ENCODE measurements around the gene CTRB2.
"Not testable (repeated sequence)": the region's sequence is repeated elsewhere in the genome, so short reads cannot be mapped to it uniquely, and the experiment has no call there.

Gene CTRB2

DNA sequence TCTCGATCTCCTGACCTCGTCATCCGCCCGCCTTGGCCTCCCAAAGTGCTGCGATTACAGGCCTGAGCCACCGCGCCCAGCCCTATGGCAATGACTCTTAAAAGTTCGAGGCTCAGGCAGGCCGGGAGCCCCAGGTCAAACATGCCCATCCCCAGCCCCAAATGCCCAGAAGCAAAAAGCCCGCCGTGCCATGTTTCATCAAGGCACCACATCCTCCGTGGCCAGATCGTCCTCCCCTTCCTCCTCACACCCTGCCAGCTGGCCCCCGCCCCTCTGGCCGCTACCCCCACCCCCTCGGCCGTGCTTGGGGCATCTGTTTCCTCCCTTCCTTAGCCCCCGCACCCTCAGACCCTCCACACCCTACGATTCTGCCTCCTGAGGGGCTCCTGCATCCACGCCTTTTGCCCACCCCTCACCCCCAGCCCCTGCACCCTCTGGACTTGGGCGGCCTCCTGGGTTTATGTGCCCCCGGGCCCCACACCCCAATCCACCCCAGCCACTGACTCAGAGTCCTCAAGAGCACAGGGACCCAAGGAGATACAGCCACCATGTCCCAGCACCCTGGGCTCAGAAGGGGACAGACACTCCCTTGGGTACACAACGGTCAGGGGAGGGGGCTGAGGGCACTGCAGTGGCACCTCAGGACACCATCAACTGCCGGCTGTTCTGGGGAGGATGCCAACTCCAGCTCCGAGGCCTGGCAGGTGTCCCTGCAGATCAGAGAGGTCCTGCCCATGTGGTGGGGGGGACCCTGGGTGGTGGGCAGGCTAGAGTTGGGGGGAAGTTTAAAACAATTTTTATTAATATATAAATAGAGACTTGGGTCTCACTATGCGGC lies 18.9 kb upstream of the CTRB2 start:
- DNase-seq, result no peak

DNA sequence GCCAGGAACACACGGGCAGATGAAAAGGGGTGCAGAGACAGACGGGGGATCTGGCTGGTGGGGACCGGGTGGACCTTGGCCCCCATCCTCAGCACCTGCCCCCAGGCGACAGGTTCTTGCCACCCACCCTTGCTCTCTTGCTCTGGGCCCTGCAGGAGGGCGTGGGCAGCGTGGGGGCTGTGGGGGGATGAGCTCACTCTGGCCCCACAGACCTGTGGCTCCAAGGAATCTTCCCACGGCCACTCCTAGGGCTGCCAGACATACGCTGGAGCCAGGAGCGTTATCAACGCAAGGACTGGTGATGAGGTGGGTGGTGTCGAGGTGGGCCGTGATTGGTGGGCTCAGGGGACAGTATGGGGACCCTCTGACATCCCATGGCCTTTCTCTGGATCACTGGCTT lies 18.1 kb upstream of the CTRB2 start:
- no peak for DNase-seq

DNA sequence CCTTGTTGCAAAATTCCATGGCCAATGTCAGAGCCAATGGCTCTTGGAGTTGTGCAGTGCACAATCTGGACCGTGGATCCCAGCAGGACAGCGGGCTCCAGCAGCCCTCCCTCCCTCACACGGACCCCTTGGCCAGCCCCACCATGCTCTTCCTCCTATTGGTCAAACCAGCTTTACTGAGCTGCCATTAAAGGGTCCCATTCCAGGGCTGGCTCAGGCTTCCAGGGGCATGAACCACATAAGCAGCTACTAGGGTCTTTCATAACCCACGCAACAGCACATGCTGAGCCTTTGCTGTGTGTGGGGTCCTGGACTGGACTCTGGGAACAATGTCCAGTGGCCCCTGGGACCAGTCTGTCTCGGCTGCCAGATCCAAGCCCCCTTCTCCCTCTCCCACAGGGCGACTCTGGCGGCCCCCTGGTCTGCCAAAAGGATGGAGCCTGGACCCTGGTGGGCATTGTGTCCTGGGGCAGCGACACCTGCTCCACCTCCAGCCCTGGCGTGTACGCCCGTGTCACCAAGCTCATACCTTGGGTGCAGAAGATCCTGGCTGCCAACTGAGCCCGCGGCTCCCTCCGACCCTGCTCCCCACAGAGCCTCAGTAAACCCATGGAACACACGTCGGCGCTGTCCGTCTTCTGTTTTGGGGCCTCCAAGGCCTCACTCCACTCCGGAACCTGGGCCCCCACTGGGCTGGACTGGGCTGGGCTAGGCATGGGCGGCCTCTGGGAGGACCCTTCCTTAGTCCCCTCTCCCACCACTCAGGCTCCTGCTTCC lies 17.5 kb upstream of the CTRB2 start:
- DNase-seq, result no peak

DNA sequence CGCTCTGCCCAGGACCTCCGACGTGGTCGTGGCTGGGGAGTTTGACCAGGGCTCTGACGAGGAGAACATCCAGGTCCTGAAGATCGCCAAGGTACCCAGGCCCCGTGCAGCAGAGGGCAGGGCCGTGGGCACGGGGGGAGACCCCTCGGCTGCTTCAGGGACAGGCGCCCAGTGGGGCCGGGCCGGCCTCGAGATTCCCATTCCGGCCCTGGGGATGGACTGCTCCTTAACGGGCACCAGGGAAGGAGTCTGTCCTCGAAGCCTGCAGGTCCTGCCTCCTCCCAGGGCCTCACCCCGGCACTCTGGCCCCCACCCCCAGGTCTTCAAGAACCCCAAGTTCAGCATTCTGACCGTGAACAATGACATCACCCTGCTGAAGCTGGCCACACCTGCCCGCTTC lies 16.2 kb upstream of the CTRB2 start:
- DNase-seq, result not testable (repeated sequence)

DNA sequence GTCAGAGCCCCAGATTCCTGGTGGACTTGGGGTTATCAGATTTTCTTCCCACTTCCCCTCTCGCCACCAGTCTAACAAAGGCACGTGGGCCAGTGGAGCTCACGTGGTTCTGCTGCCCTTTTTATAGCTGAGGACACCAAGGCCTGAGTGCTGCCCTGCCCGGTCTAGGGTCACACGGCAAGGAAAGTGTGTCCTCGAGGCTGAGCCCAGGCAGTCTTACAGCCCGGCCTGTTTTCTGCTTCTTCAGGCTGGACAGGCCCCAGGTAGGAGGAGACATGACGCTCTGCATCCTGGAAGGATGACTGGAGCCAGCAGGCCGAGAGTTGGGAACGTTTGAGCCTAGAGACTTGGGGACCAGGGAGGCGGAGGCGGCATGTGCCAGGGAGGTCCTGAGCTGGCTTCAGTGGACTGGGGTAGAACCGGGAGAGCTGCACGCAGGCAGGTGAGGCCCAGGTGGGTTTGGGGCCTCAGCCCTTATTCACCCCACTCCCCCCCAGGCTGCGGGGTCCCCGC lies 15.4 kb upstream of the CTRB2 start:
- no peak for DNase-seq

DNA sequence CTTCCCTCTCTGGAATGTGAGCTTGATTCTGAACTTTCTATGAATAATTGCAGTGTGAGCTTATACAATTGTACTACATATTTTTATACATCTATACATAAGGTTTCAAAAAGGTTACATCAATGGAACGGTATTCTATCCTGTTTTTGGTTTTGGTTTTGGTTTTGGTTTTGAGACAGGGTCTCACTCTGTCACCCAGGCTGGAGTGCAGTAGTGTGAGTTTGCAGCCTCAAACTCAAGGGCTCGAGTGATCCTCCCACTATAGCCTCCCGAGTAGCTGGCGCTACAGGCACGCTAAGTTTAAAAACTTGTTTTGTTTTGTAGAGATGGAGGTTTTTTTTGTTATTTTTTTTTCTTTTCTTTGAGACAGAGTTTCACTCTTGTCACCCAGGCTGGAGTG lies 12.9 kb upstream of the CTRB2 start:
- DNase-seq, result no peak

DNA sequence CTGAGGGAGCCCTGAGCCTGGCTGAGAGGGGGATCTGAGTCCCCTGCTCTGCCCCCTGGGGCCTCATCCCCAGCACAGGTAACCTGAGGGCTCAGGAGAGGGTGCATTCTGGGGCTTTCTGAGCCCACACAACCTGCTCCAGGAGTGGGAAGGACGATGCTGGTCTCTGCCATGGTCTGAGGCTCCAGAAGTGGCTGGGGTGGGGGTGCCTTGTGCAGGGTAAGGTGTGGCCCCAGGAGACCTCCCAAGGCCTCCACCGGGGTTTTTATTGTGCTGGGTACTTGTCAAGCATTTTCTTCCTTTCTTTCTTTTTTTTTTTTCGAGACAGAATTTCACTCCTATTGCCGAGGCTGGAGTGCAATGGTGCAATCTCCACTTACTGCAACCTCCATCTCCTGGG lies 12.1 kb upstream of the CTRB2 start:
- no peak for DNase-seq

DNA sequence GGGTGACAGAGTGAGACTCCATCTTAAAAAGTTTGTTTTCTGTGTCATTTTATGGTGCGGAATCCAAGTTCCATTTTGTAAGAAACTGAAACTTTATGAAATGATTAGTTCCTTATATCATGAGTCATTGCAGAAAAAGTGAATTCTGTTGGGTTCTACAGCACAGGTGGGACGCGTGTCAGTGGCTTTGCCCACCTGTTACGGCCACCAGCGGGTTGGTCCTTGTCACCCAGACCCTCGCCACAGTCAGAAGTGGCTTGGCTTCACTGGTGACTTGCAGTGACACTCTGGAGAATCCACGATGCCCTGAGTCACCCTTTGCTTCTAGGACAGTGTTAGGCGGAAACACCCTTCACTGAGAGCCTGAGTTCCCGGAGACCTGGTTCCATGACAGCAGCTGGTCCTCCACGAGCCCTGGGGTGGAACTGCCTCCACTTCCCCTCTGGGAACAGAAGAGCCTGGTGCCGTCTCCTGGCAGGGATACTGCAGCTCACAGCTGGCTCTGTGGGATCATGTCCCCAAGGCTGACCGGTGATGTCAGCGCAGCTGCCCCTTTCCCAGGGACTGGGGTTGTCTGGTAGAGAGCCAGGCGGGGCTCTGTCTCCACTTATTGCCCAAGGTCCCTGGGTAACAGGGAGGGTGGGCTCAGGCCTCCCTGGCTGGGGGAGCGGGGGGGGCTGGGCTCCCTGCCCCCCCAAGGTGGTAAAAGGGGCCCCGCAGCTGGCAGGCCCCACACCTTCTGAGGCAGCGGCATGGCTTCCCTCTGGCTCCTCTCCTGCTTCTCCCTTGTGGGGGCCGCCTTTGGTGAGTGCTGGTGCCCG lies 11.5 kb upstream of the CTRB2 start, which contains the start of gene CTRB1:
Gene CTRB1, plus strand, starts transcription at position 733 of the 821 bp plus-strand sequence. Its CDS starts 20 bp downstream, at position 753.
- no peak for DNase-seq

DNA sequence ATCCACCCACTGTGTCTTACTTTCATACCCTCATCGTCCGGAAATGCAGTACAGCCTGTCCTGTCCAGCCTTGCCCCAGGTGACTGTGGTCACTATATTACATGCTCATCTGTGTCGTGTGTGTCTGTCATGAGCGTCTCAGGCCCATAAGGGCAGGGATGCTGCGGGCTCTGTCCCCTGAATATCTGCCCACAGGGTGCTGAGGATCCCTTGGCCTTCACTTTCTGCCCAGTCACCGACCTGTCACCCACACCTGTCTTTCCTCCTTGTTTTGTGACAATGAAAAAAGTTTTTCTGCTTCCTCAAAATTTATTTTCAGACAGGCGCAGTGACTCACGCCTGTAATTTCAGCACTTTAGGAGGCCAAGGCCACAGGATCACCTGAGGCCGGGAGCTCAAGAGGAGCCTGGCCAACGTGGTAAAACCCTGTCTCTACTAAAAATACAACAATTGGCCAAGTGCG lies 10.5 kb upstream of the CTRB2 start:
- no peak for DNase-seq

DNA sequence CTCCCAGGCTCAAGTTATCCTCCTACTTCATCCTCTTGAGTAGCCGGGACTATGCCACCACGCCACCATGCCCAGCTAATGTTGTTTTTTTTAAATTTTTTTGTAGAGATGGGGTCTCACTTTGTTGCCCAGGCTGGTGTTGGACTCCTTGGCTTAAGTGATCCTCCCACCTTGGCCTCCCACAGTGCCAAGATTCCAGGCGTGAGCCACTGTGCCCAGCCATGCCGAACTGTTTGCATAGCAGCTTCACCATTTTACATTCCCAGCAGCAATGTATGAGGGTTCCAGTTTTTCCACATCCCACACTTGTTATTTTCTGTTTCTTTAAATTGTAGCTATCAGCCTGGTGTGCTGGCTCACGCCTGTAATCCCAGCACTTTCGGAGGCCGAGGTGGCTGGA lies 9.6 kb upstream of the CTRB2 start:
- DNase-seq, result no peak

DNA sequence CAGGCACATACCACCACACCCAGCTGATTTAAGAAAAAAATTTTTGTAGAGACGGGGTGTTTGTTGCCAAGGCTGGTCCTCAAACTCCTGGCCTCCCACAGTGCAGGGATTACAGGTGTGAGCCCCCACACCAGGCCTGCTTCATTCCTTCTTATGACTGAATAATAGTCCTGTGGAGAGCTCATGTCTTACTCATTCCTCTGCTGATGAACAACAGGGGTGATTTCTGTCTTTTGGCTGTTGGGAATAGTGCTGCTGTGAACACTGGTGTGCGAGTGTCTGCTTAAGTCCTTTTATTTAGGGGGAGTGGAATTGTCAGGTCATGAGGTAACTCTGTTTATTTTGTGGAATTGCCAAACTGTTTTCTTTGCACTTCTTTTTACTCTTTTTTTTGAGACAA lies 9.2 kb upstream of the CTRB2 start:
- DNase-seq, result no peak

DNA sequence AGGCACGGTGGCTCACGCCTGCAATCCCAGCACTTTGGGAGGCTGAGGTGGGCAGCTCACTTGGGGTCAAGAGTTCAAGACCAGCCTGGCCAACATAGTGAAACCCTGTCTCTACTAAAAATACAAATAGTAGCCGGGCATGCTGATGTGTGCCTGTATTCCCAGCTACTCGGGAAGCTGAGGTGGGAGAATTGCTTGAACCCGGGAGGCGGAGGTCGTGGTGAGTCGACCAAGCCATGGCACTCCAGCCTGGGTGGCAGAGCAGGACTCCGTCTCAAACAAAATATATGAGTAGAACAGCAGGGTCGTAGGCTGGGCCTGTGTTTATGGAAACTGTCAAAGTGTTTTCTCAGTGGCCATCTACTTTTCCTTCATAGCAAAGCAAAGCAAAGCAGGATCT lies 4.3 kb upstream of the CTRB2 start:
- not testable (repeated sequence) for DNase-seq

DNA sequence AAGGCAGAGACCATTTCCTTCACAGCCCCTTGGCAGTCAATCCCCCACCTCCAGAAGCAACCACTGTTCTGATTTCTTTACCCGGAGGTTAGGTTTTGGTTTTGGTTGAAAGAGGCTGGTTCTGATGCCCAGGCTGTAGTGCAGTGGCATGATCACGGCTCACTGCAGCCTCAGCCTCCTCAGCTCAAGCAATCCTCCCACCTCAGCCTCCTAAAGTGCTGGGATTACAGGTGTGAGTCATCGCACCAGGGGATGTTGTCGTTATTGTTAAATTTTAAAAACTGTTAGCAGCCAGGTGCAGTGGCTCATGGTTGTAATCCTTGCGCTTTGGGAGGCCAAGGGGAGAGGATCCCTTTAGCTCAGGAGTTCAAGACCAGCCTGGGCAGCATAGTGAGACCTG lies 3.0 kb upstream of the CTRB2 start:
- DNase-seq, result no peak

DNA sequence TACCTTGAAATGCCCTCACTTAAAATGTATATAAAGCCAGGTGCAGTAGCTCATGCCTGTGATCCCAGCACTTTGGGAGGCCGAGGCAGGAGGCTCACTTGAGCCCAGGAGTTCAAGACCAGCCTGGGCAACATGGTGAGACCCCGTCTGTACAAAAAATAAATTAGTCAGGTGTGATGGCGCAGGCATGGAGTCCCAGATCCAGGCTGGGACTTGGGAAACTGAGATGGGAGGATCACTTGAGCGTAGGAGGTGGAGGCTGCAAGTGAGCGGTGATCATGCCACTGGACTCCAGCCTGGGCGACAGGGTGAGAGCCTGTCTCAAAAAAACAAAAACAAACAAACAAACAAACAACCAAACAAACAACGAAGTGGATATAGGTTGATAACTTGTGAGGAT lies 2.6 kb upstream of the CTRB2 start:
- not testable (repeated sequence) for DNase-seq

DNA sequence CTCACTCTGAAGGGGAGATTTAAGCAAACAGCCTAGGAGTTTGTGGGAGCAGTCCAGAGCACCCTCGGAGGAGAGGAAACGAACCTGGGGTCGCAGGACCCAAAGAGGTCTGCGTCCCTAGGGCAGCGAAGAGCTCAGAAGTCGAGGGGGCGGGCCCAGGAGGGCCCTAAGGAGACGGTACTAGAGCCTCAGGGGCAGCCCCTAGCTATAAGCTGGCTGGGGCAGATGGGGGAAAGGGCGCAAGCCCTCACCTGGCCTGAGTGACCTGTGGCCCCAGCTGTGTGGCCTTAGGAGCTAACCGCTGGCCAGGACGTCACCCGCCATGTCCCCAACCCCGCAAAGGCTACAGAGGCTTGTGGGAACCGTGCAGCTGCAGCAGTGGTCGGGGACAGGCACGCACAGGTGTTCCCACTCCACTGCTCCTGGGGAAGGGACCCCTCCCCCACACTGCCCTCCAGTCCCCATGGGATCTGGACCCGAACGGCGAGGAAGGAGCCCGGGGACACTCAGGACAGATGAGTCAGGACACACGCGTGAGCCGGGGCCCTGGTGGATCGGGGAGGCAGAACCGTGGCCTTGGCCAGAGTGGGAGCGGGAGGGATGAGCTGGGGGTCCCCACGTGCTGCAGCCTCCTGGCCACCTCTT lies 2.0 kb upstream of the CTRB2 start:
- no peak for DNase-seq

DNA sequence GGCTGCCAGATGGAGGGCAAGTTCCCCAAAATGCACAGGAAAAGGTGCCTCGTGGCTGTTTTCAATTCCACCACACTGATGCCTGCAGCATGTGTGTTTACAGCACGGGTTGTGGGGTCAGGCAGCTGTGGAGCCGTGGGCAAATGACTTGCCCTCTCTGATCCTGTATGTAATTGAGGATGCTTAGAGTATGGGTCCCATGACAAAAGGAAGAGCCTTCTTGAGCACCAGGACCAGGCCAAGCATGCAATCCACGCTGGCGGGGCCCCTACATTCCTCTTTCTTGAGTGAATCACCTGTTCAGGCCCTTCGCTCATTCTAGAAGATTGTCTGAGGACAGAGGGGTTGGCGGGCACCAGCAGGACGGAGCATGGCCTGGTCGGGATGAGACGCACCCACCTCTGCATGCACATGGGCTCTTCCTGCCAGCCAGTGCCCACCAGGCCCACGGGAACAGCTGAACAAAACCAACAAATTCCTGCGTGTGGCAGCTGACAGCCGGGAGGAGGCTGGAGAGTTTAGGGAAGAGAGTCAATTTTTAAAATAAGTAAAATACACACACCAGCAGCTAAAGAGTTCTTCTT lies 1.4 kb upstream of the CTRB2 start:
- DNase-seq, result no peak

DNA sequence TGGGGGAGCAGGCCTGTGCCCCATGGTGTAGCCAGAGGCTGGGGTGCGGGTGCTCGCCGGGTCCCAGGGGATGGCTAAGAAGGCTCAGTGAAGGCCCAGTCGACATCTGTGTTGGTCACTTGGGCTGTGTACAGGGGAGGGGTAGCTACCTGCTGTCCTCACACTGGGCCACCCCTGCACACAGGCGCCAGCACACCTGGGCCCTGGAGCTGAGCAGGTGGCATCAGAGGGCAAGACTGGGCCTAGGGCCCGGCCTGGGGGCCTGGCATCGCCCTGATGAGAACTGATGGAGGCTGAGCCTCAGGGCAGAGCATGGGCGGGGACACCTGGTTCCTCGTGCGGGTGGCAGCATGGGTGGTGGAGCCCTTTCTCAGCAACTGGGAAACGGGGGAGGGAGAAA lies 870 bp upstream of the CTRB2 start:
- DNase-seq, result no peak

DNA sequence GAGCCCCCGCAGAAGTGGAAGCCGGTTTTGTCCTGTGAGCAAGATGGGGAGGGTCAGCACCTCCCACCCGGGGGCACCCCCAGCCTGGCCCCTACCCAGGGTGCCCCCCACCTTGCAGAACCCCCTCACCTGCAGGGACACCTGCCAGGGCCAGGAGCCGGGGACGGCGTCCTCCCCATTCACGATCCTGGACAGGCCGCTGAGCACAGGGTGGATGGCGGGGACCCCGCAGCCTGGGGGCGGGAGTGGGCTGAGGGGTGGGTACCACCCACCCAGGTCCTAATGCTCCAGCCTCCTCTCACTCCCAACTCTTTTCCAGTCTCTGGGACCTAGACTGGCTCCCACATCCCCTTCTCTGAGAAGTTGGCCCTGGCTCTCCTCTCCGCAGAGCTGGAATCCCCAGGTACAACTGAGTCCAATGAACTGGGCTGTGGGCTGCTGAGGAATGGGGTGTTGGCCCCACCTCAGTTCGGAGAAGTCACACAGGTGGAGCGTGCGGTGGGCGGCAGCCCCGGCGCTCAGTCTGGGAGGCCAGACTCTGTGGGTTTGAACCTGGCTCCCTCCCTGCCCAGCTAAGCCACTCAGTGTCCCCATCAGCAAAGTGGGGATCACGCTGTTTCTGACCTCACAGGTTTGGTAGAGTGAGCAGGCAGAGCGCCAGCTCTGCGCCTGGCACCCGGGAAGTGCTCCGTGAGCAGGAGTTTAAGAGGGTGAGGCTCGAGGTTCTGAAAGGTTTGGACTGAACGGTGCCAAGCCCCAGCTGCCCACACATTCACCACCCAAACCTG lies 806 bp downstream of the CTRB2 start:
- DNase-seq, result not testable (repeated sequence)

DNA sequence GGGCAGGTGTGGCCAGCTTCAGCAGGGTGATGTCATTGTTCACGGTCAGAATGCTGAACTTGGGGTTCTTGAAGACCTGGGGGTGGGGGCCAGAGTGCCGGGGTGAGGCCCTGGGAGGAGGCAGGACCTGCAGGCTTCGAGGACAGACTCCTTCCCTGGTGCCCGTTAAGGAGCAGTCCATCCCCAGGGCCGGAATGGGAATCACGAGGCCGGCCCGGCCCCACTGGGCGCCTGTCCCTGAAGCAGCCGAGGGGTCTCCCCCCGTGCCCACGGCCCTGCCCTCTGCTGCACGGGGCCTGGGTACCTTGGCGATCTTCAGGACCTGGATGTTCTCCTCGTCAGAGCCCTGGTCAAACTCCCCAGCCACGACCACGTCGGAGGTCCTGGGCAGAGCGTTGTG lies 1.5 kb downstream of the CTRB2 start:
- not testable (repeated sequence) for DNase-seq

DNA sequence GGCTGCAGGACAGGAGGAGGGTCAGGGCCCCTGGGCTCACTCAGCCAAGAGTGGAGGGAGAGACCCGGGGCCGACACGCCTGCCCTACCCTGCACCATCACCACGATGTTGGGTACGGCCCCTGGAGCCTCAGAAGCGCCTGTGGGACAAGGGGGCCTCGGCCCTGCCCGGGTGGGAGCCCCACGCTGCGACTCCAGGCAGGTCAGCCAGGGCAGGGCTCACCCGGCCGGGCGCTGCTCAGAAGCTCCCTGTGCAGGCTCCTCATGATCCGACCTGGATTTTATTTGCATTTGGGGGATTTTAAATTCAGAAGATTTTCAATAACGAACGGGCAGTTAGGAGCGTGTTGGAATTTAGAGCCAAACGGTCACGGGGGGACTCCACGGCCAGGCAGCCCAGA lies 2.1 kb downstream of the CTRB2 start:
- not testable (repeated sequence) for DNase-seq

DNA sequence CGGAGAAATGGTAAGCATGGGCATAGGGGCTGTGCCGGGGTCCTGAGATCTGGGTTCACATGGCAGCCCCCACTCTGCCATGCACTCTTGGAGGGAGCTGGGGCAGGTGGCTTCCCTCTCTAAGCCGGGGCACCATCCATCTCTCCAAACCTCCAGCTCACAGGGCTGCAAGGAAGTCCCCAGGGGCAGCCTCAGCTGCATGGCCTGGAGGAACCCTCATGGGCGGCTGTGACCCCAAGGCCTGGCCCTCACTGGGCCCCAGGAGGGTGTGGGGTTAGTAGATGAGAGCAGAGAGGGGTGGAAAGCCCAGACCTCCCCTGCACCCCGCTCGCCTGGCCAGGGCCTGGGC lies 2.6 kb downstream of the CTRB2 start:
- DNase-seq, result no peak

Data from activated CD4-positive, alpha-beta T cell treated with anti-CD3 and anti-CD28 coated beads, Interleukin-2, amount 50 U/mL, for 16 hours (primary cell).